Endodermal cell (in vitro differentiated cells): ENCODE results near the gene ZNF549. TPM values are rescaled to one million over a fixed set of nuclear protein-coding genes. Genes with fewer than 3 reads are reported as not detected.
"Not testable (repeated sequence)": the region's sequence is repeated elsewhere in the genome, so short reads cannot be mapped to it uniquely, and the experiment has no call there.

Source experiments
- DNase-seq: peaks from one replicate; pipeline ENCODE4 v3.0.0-alpha.2; 2017
- H3K27ac ChIP-seq: 2 replicates; pipeline ENCODE4 v1.5.1; 2013; ENCODE audit warnings: mild to moderate bottlenecking, low read depth, low read length, moderate library complexity
- H3K27me3 ChIP-seq: 2 replicates; pipeline ENCODE4 v1.6.1; 2013; ENCODE audit warnings: mild to moderate bottlenecking, low read length, moderate library complexity; ENCODE audit not compliant: insufficient read depth, control insufficient read depth, poor library complexity, severe bottlenecking
- H3K36me3 ChIP-seq: 2 replicates; pipeline ENCODE4 v1.7.0; 2013; ENCODE audit warnings: mild to moderate bottlenecking, low read length, moderate library complexity; ENCODE audit not compliant: control insufficient read depth, insufficient read depth
- H3K4me1 ChIP-seq: one replicate; pipeline ENCODE4 v1.7.0; 2013; ENCODE audit warnings: low read length; ENCODE audit not compliant: control insufficient read depth, insufficient read depth
- H3K4me3 ChIP-seq: 2 replicates; pipeline ENCODE4 v1.5.1; 2013; ENCODE audit warnings: mild to moderate bottlenecking, low read length, moderate library complexity
- H3K9ac ChIP-seq: 2 replicates; pipeline ENCODE4 v1.6.1; 2013; ENCODE audit warnings: mild to moderate bottlenecking, low read length, moderate library complexity; ENCODE audit not compliant: poor library complexity, severe bottlenecking; ENCODE audit errors: extremely low read depth
- H3K9me3 ChIP-seq: 2 replicates; pipeline ENCODE4 v1.6.1; 2013; ENCODE audit warnings: mild to moderate bottlenecking, low read length, moderate library complexity; ENCODE audit not compliant: control insufficient read depth
- H3K27ac Mint-ChIP-seq: 2 replicates; pipeline ENCODE4 v1.8.0; 2020; ENCODE audit warnings: mixed read lengths
- H3K27me3 Mint-ChIP-seq: 2 replicates; pipeline ENCODE4 v1.8.0; 2021; ENCODE audit warnings: mild to moderate bottlenecking, mixed read lengths; ENCODE audit not compliant: insufficient read depth
- H3K36me3 Mint-ChIP-seq: 2 replicates; pipeline ENCODE4 v1.8.0; 2020; ENCODE audit warnings: low read depth, mixed read lengths
- H3K4me1 Mint-ChIP-seq: 2 replicates; pipeline ENCODE4 v1.8.0; 2020; ENCODE audit warnings: mixed read lengths
- H3K4me3 Mint-ChIP-seq: 2 replicates; pipeline ENCODE4 v1.8.0; 2020; ENCODE audit warnings: mild to moderate bottlenecking, moderate library complexity, mixed read lengths
- H3K9me3 Mint-ChIP-seq: 2 replicates; pipeline ENCODE4 v1.8.0; 2020; ENCODE audit warnings: mild to moderate bottlenecking, mixed read lengths
- WGBS, 2 experiments: methylation state at CpG; one replicate each; pipeline versions ENCODE4 v1.1.5 to v1.1.7; 2013; ENCODE audit warnings: missing lambda C conversion rate in 2 of 2, mixed read lengths in 1 of 2; ENCODE audit not compliant: insufficient coverage in 1 of 2, insufficient read length in 1 of 2; 5-methylcytosine and 5-hydroxymethylcytosine counted together
- total RNA-seq, 2 donors: library from RNA; stranded (reverse); fragmentation: NEBNext Ultra II Directional in 1 of 2; extraction: Animal tissue kit (Norgen Biotek cat#: 25700) in 1 of 2; gene quantifications; 2 replicates in 1 of 2; 3 replicates in 1 of 2; pipeline ENCODE4 v1.2.1, GENCODE V29; 2021
- TF ChIP-seq, protein P1 (sequence below): fragments of 200-600 bp; sonication (generic); conservative IDR thresholded peaks from 2 replicates; pipeline ENCODE4 v1.5.0; 2021; ENCODE audit warnings: antibody characterized with exemption, mild to moderate bottlenecking

The ZNF549 gene
- total RNA-seq, 2 donors from 2014 or later = 9.5 to 14.0 TPM

- peak overlapping the region; percentile 83 for H3K4me3 ChIP-seq
- not testable (repeated sequence) for H3K27me3 Mint-ChIP-seq, H3K4me1 ChIP-seq, DNase-seq, H3K9ac ChIP-seq, H3K9me3 ChIP-seq, H3K27ac Mint-ChIP-seq, H3K27me3 ChIP-seq, H3K27ac ChIP-seq, H3K36me3 ChIP-seq, H3K4me1 Mint-ChIP-seq
- WGBS, 2 experiments = 61 to 75% methylated on average over 1 of the region's 4 CpGs
- Mint-ChIP-seq H3K4me3 (peak overlapping the region; percentile 58), H3K9me3 (peaks cover 43% of the 10 kb centered on the region), H3K36me3 (peaks cover 52% of the 10 kb centered on the region)
Observed at GRCh38 chr19:57500400-57500799, 26.8 kb upstream of the ZNF549 start.

DNA sequence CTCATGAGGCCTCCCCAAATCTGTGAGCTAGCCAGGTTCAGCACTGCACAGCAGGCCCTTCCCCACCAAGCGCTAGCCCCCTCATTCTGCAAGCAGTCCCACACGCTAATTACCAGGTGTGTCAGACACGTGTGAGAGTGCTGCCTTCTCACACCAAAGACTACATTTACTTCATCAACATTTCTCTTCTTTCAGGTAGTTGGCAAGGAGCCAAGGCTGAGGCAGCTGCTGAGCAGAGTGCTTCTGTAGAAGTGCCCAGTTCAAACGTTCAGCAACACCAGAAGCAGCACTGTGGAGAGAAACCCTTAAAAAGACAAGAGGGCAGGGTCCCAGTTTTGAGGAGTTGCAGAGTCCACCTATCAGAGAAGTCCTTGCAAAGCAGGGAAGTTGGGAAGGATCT lies 21.0 kb upstream of the ZNF549 start:
- WGBS, 2 experiments = 81 to 92% methylated on average over 2 to 4 of the region's 4 CpGs
- H3K36me3 Mint-ChIP-seq = peaks cover 85% of the 10 kb centered on the region
- Histone ChIP-seq H3K27ac (no peak overlapping the region), H3K9me3 (peaks cover 18% of the 10 kb centered on the region), H3K27me3 (no peaks in the 10 kb centered on the region), H3K4me1 (no peaks in the 10 kb centered on the region), H3K9ac (no peak overlapping the region), H3K36me3 (peaks cover 43% of the 10 kb centered on the region), H3K4me3 (no peak overlapping the region)
- no peaks in the 10 kb centered on the region for H3K27me3 Mint-ChIP-seq
- TF ChIP-seq, protein P1, sequence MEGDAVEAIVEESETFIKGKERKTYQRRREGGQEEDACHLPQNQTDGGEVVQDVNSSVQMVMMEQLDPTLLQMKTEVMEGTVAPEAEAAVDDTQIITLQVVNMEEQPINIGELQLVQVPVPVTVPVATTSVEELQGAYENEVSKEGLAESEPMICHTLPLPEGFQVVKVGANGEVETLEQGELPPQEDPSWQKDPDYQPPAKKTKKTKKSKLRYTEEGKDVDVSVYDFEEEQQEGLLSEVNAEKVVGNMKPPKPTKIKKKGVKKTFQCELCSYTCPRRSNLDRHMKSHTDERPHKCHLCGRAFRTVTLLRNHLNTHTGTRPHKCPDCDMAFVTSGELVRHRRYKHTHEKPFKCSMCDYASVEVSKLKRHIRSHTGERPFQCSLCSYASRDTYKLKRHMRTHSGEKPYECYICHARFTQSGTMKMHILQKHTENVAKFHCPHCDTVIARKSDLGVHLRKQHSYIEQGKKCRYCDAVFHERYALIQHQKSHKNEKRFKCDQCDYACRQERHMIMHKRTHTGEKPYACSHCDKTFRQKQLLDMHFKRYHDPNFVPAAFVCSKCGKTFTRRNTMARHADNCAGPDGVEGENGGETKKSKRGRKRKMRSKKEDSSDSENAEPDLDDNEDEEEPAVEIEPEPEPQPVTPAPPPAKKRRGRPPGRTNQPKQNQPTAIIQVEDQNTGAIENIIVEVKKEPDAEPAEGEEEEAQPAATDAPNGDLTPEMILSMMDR = no peak
- DNase-seq = no peak
- H3K4me1 Mint-ChIP-seq = no peaks in the 10 kb centered on the region
- H3K9me3 Mint-ChIP-seq = peaks cover 67% of the 10 kb centered on the region
- H3K27ac Mint-ChIP-seq = no peak overlapping the region
- no peak overlapping the region for H3K4me3 Mint-ChIP-seq

DNA sequence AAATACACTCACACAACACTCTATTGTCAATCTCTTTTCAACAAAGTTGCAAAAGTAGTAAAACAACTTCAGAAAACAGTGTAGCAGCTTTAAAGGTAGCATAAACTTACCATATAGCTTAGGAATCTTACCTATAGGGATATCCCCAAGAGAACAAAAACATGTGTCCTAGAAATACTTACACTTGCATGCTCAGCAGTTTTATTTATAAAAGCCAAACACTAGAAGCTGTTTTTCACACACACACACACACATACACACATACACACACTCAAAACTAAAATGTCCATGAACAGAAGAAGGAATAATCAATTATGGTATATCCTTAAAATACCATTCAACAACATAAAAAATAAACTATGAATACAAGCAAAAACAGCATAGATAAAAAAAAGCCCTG lies 15.7 kb upstream of the ZNF549 start:
- peaks cover 57% of the 10 kb centered on the region for H3K36me3 ChIP-seq
- peaks cover 61% of the 10 kb centered on the region for H3K9me3 ChIP-seq
- DNase-seq = no peak
- no peaks in the 10 kb centered on the region for H3K27me3 ChIP-seq
- no peaks in the 10 kb centered on the region for H3K4me1 ChIP-seq
- Mint-ChIP-seq H3K27me3 (no peaks in the 10 kb centered on the region), H3K36me3 (peaks cover 64% of the 10 kb centered on the region), H3K4me1 (no peaks in the 10 kb centered on the region), H3K27ac (no peak overlapping the region), H3K4me3 (no peak overlapping the region), H3K9me3 (peaks cover 88% of the 10 kb centered on the region)
- TF ChIP-seq, protein P1 = no peak
- H3K27ac ChIP-seq = no peak overlapping the region
- no peak overlapping the region for H3K4me3 ChIP-seq
- no peak overlapping the region for H3K9ac ChIP-seq

DNA sequence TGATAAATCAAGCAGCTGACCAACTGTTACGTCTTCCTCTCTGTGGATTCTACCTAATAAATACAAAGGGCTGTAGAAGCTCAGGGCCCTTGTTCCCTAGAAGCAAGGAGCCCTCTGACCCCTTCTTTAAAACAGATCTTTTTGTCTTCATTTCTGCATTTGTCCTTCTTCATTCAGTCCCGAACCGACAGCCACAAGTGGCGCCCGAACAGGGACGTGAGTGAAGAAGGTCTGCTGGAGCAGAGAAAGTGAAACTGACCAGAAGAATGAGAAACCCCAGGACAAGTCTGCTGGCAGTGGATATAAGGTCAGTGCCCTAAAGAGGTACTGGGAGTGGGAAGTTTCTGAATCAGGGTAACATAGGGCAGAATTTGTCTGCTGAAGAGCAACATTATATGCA lies 14.3 kb upstream of the ZNF549 start:
- H3K27me3 Mint-ChIP-seq = no peaks in the 10 kb centered on the region
- no peak overlapping the region for H3K9ac ChIP-seq
- H3K4me3 Mint-ChIP-seq = no peak overlapping the region
- peaks cover 46% of the 10 kb centered on the region for H3K36me3 ChIP-seq
- no peak overlapping the region for H3K27ac ChIP-seq
- H3K27ac Mint-ChIP-seq = no peak overlapping the region
- H3K9me3 Mint-ChIP-seq = peaks cover 77% of the 10 kb centered on the region
- H3K4me1 ChIP-seq = no peaks in the 10 kb centered on the region
- peaks cover 50% of the 10 kb centered on the region for H3K9me3 ChIP-seq
- WGBS, 2 experiments = 85 to 92% methylated on average over 4 to 6 of the region's 6 CpGs
- H3K4me3 ChIP-seq = no peak overlapping the region
- TF ChIP-seq, protein P1 = no peak
- H3K36me3 Mint-ChIP-seq = peaks cover 56% of the 10 kb centered on the region
- DNase-seq = no peak
- H3K4me1 Mint-ChIP-seq = no peaks in the 10 kb centered on the region
- no peaks in the 10 kb centered on the region for H3K27me3 ChIP-seq
